Endodermal cell (in vitro differentiated cells): ENCODE measurements around the gene PCDHA1. TPM values are rescaled to one million over a fixed set of nuclear protein-coding genes. Genes with fewer than 3 reads are reported as not detected.
A peak's percentile ranks its signal among the peaks of the same experiment; 100 is the strongest.
"Not testable (repeated sequence)": the region's sequence is repeated elsewhere in the genome, so short reads cannot be mapped to it uniquely, and the experiment has no call there.

Experiments used
- DNase-seq: peaks from one replicate; pipeline ENCODE4 v3.0.0-alpha.2; 2017
- H3K27ac ChIP-seq: 2 replicates; pipeline ENCODE4 v1.5.1; 2013; ENCODE audit warnings: mild to moderate bottlenecking, low read depth, low read length, moderate library complexity
- H3K27me3 ChIP-seq: 2 replicates; pipeline ENCODE4 v1.6.1; 2013; ENCODE audit warnings: mild to moderate bottlenecking, low read length, moderate library complexity; ENCODE audit not compliant: insufficient read depth, control insufficient read depth, poor library complexity, severe bottlenecking
- H3K36me3 ChIP-seq: 2 replicates; pipeline ENCODE4 v1.7.0; 2013; ENCODE audit warnings: mild to moderate bottlenecking, low read length, moderate library complexity; ENCODE audit not compliant: control insufficient read depth, insufficient read depth
- H3K4me1 ChIP-seq: one replicate; pipeline ENCODE4 v1.7.0; 2013; ENCODE audit warnings: low read length; ENCODE audit not compliant: control insufficient read depth, insufficient read depth
- H3K4me3 ChIP-seq: 2 replicates; pipeline ENCODE4 v1.5.1; 2013; ENCODE audit warnings: mild to moderate bottlenecking, low read length, moderate library complexity
- H3K9ac ChIP-seq: 2 replicates; pipeline ENCODE4 v1.6.1; 2013; ENCODE audit warnings: mild to moderate bottlenecking, low read length, moderate library complexity; ENCODE audit not compliant: poor library complexity, severe bottlenecking; ENCODE audit errors: extremely low read depth
- H3K9me3 ChIP-seq: 2 replicates; pipeline ENCODE4 v1.6.1; 2013; ENCODE audit warnings: mild to moderate bottlenecking, low read length, moderate library complexity; ENCODE audit not compliant: control insufficient read depth
- H3K27ac Mint-ChIP-seq: 2 replicates; pipeline ENCODE4 v1.8.0; 2020; ENCODE audit warnings: mixed read lengths
- H3K27me3 Mint-ChIP-seq: 2 replicates; pipeline ENCODE4 v1.8.0; 2021; ENCODE audit warnings: mild to moderate bottlenecking, mixed read lengths; ENCODE audit not compliant: insufficient read depth
- H3K36me3 Mint-ChIP-seq: 2 replicates; pipeline ENCODE4 v1.8.0; 2020; ENCODE audit warnings: low read depth, mixed read lengths
- H3K4me1 Mint-ChIP-seq: 2 replicates; pipeline ENCODE4 v1.8.0; 2020; ENCODE audit warnings: mixed read lengths
- H3K4me3 Mint-ChIP-seq: 2 replicates; pipeline ENCODE4 v1.8.0; 2020; ENCODE audit warnings: mild to moderate bottlenecking, moderate library complexity, mixed read lengths
- H3K9me3 Mint-ChIP-seq: 2 replicates; pipeline ENCODE4 v1.8.0; 2020; ENCODE audit warnings: mild to moderate bottlenecking, mixed read lengths
- CTCF ChIP-seq: fragments of 200-600 bp; sonication (generic); conservative IDR thresholded peaks from 2 replicates; pipeline ENCODE4 v1.5.0; 2021; ENCODE audit warnings: antibody characterized with exemption, mild to moderate bottlenecking
- WGBS, 2 experiments: methylation state at CpG; one replicate each; pipeline versions ENCODE4 v1.1.5 to v1.1.7; 2013; ENCODE audit warnings: missing lambda C conversion rate in 2 of 2, mixed read lengths in 1 of 2; ENCODE audit not compliant: insufficient coverage in 1 of 2, insufficient read length in 1 of 2; 5-methylcytosine and 5-hydroxymethylcytosine counted together
- total RNA-seq, 2 donors: library from RNA; stranded (reverse); fragmentation: NEBNext Ultra II Directional in 1 of 2; extraction: Animal tissue kit (Norgen Biotek cat#: 25700) in 1 of 2; gene quantifications; 2 replicates in 1 of 2; 3 replicates in 1 of 2; pipeline ENCODE4 v1.2.1, GENCODE V29; 2021

PCDHA1 gene
- total RNA-seq, 2 donors from 2014 or later, result 0.18 to 2.9 TPM

GRCh38 chr5:140823475-140823874 is 37.5 kb downstream of the PCDHA1 start:
- WGBS, 2 experiments, result 95 to 98% methylated on average over 33 to 38 of the region's 38 CpGs
- Histone ChIP-seq H3K27me3 (no peaks in the 10 kb centered on the region), H3K27ac (no peak overlapping the region), H3K36me3 (no peaks in the 10 kb centered on the region), H3K9ac (no peak overlapping the region), H3K9me3 (no peaks in the 10 kb centered on the region), H3K4me1 (no peaks in the 10 kb centered on the region), H3K4me3 (no peak overlapping the region)
- peaks cover 22% of the 10 kb centered on the region for H3K36me3 Mint-ChIP-seq
- no peak overlapping the region for H3K27ac Mint-ChIP-seq
- H3K27me3 Mint-ChIP-seq, result no peaks in the 10 kb centered on the region
- peaks cover 3% of the 10 kb centered on the region for H3K4me1 Mint-ChIP-seq
- H3K4me3 Mint-ChIP-seq, result no peak overlapping the region
- TF ChIP-seq CTCF, result no peak
- DNase-seq, result no peak
- peaks cover 4% of the 10 kb centered on the region for H3K9me3 Mint-ChIP-seq

- H3K36me3 Mint-ChIP-seq, result peaks cover 25% of the 10 kb centered on the region
Observed at GRCh38 chr5:140827704-140828361, 41.9 kb downstream of the PCDHA1 start, which contains the start of gene PCDHA6. TSS of gene PCDHA6 (plus strand) at chr5:140827960. CDS start at chr5:140828092, 132 bp downstream.

GRCh38 chr5:140828362-140828737 is 42.4 kb downstream of the PCDHA1 start:
- Histone ChIP-seq H3K9ac (no peak overlapping the region), H3K27me3 (no peaks in the 10 kb centered on the region), H3K4me1 (no peaks in the 10 kb centered on the region), H3K27ac (no peak overlapping the region), H3K36me3 (no peaks in the 10 kb centered on the region), H3K9me3 (no peaks in the 10 kb centered on the region), H3K4me3 (no peak overlapping the region)
- 96 to 97% methylated on average over 12 to 18 of the region's 18 CpGs for WGBS, 2 experiments
- Mint-ChIP-seq H3K4me1 (peaks cover 10% of the 10 kb centered on the region), H3K4me3 (peak overlapping the region; percentile 80), H3K27me3 (no peaks in the 10 kb centered on the region), H3K9me3 (peaks cover 11% of the 10 kb centered on the region), H3K27ac (peak overlapping the region; percentile 89), H3K36me3 (peaks cover 20% of the 10 kb centered on the region)
- peak; percentile 54 for TF ChIP-seq CTCF
- DNase-seq, result no peak

More at GRCh38 chr5:140827704-140828361, 41.9 kb downstream of the PCDHA1 start, which contains the start of gene PCDHA6:
- Histone ChIP-seq H3K9me3 (no peaks in the 10 kb centered on the region), H3K4me1 (no peaks in the 10 kb centered on the region), H3K36me3 (no peaks in the 10 kb centered on the region), H3K4me3 (no peak within 1 kb of the TSS), H3K27ac (no peak within 1 kb of the TSS), H3K27me3 (no peaks in the 10 kb centered on the region), H3K9ac (no peak within 1 kb of the TSS)
- peak; percentile 76 for TF ChIP-seq CTCF
- 93 to 94% methylated on average over 15 to 27 of the region's 27 CpGs for WGBS, 2 experiments
- no peak for DNase-seq
- Mint-ChIP-seq H3K27me3 (no peaks in the 10 kb centered on the region), H3K9me3 (peaks cover 11% of the 10 kb centered on the region), H3K4me1 (peaks cover 7% of the 10 kb centered on the region), H3K4me3 (peak within 1 kb of the TSS; percentile 80), H3K27ac (peak within 1 kb of the TSS; percentile 89)

- Mint-ChIP-seq H3K4me1 (peaks cover 11% of the 10 kb centered on the region), H3K36me3 (peaks cover 15% of the 10 kb centered on the region), H3K9me3 (peaks cover 12% of the 10 kb centered on the region)
- not testable (repeated sequence) for H3K4me3 Mint-ChIP-seq, H3K36me3 ChIP-seq, H3K4me1 ChIP-seq, DNase-seq, H3K9me3 ChIP-seq, H3K27me3 ChIP-seq, H3K27ac ChIP-seq, H3K9ac ChIP-seq, H3K27ac Mint-ChIP-seq, H3K4me3 ChIP-seq, H3K27me3 Mint-ChIP-seq
- 95 to 99% methylated on average over 63 to 105 of the region's 106 CpGs for WGBS, 2 experiments
Observed at GRCh38 chr5:140829511-140830501, 43.9 kb downstream of the PCDHA1 start.
